CD4-positive, alpha-beta memory T cell (primary cell): ENCODE measurements around the gene SHC3. TPM values are rescaled to one million over a fixed set of nuclear protein-coding genes. Genes with fewer than 3 reads are reported as not detected.

Source experiments
- CTCF ChIA-PET: fragments of 350-600 bp; sonication (Branson Sonifier 250); formaldehyde crosslinking; loops from one replicate; lab custom pipeline; 2021; ENCODE audit warnings: inconsistent platforms; ENCODE audit not compliant: partially characterized antibody; lab: Charles Lee
- POLR2A ChIA-PET: fragments of 350-600 bp; sonication (Branson Sonifier 250); formaldehyde crosslinking; loops from one replicate; lab custom pipeline; 2021; ENCODE audit not compliant: partially characterized antibody; lab: Charles Lee
- DNase-seq, 5 donors: peaks; one replicate each; pipeline versions ENCODE4 v3.0.0 to v3.0.0-alpha.2; 2020 to 2022; ENCODE audit warnings: mixed read lengths in 1 of 5
- H3K27ac ChIP-seq: one replicate; pipeline ENCODE4 v1.7.0; 2013; ENCODE audit warnings: low read depth, low read length
- H3K27me3 ChIP-seq: 2 replicates; pipeline ENCODE4 v1.7.0; 2013; ENCODE audit warnings: mild to moderate bottlenecking, low read length, moderate library complexity; ENCODE audit not compliant: insufficient read depth
- H3K36me3 ChIP-seq: 2 replicates; pipeline ENCODE4 v1.7.0; 2013; ENCODE audit warnings: mild to moderate bottlenecking, low read length, moderate library complexity; ENCODE audit not compliant: insufficient read depth
- H3K4me1 ChIP-seq: 2 replicates; pipeline ENCODE4 v1.7.0; 2013; ENCODE audit warnings: mild to moderate bottlenecking, low read length, moderate library complexity; ENCODE audit not compliant: insufficient read depth
- H3K4me3 ChIP-seq, 2 donors: one replicate each; pipeline ENCODE4 v1.7.0; 2013; ENCODE audit warnings: low read length in 2 of 2, mild to moderate bottlenecking in 1 of 2
- H3K9me3 ChIP-seq, 2 donors: one replicate each; pipeline ENCODE4 v1.7.0; 2013; ENCODE audit warnings: low read length in 2 of 2, control low read depth in 1 of 2; ENCODE audit not compliant: control insufficient read depth in 1 of 2
- H3K27ac Mint-ChIP-seq, 7 donors: one replicate each; pipeline ENCODE4 v1.8.0; 2020 to 2021; ENCODE audit warnings: mixed read lengths in 7 of 7, mild to moderate bottlenecking in 6 of 7, inconsistent platforms in 3 of 7, moderate library complexity in 3 of 7
- H3K27me3 Mint-ChIP-seq, 2 donors: one replicate each; pipeline ENCODE4 v1.8.0; 2020 to 2021; ENCODE audit warnings: mixed read lengths in 2 of 2
- H3K36me3 Mint-ChIP-seq, 2 donors: one replicate each; pipeline ENCODE4 v1.8.0; 2020 to 2021; ENCODE audit warnings: mixed read lengths in 2 of 2, inconsistent platforms in 1 of 2, mild to moderate bottlenecking in 1 of 2
- H3K4me1 Mint-ChIP-seq, 4 donors: one replicate each; pipeline ENCODE4 v1.8.0; 2020 to 2021; ENCODE audit warnings: mixed read lengths in 4 of 4, mild to moderate bottlenecking in 1 of 4
- H3K4me3 Mint-ChIP-seq, 8 donors: one replicate each; pipeline ENCODE4 v1.8.0; 2020 to 2021; ENCODE audit warnings: mixed read lengths in 8 of 8, mild to moderate bottlenecking in 7 of 8, moderate library complexity in 6 of 8, inconsistent platforms in 3 of 8
- H3K9me3 Mint-ChIP-seq, 8 donors: one replicate each; pipeline ENCODE4 v1.8.0; 2020 to 2021; ENCODE audit warnings: mixed read lengths in 8 of 8, mild to moderate bottlenecking in 5 of 8, inconsistent platforms in 3 of 8, moderate library complexity in 1 of 8
- intact Hi-C: fragments of 100-400 bp; cut with micrococcal nuclease; formaldehyde crosslinking; loops from one replicate; pipeline ENCODE4 v1.15.1; 2023
- polyA plus RNA-seq, 2 donors: library from polyadenylated mRNA; unstranded; fragments of 300-500 nt; fragmentation: Illumina TruSeq; gene quantifications; one replicate each; pipeline ENCODE4 v1.2.3, GENCODE V29; 2021
- total RNA-seq, 2 experiments: library from RNA; stranded (reverse); gene quantifications; one replicate each; pipeline ENCODE4 v1.2.3, GENCODE V29; 2021

SHC3 gene
- total and polyA plus RNA-seq, 4 experiments from 2014 or later = 0.06 TPM; not detected in 3

DNA sequence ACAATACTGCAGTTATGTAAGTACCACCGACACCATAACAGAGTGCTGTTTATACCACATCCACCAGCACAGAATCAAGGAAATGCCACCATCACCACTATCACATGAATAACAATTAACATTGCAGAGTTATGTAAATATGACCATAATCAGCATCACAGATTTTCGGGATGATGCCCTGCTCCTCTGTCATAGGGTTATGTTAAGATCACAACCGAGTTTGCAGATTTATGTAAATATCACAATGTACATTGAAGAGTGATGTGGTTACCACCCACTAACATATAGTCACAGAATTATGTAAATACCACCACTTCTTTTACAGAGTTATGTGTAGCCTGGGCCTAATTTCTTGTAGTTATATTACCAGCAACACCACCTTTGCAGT lies 61.8 kb downstream of the SHC3 start:
- H3K36me3 Mint-ChIP-seq = no peaks in the 10 kb centered on the region
- peaks cover 12 to 25% of the 10 kb centered on the region in 2 donors for H3K27me3 Mint-ChIP-seq
- POLR2A ChIA-PET = no interaction called here

DNA sequence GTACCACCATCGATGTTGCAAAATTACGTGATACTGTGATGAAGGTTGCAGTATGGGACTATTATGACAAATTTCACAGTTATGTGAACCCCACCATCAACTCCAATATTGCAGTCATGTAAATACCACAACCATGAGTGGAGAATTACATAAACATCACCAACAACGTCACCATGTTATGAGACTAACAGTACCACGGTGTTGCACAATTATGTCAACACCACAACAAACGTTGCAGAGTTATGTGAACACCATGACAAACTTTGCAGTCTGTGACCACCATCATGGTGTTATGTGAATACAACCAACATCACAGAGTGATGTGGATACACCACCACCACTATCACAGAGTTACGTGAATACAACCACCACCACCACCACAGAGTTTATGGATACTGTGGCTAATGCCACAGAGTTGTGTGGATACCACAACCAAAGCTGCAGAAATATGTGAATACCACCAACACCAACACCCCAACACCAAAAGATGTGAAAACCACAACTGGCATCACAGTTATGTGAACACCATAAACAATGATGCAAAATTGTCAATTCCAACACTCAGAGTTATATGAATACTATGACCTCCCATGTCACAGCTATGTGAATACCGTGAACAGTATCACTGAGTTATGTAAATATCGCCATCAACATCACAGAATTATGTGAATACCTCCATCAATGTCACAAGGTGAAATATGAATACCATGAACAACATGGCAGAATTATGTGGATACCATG lies 62.4 kb downstream of the SHC3 start:
- Histone ChIP-seq H3K4me1 (no peaks in the 10 kb centered on the region), H3K4me3 (no peak overlapping the region), H3K27ac (no peak overlapping the region), H3K9me3 (no peaks in the 10 kb centered on the region), H3K27me3 (no peaks in the 10 kb centered on the region), H3K36me3 (no peaks in the 10 kb centered on the region)
- H3K4me3 Mint-ChIP-seq = no peak overlapping the region
- CTCF ChIA-PET = no interaction called here
- no peak overlapping the region for H3K27ac Mint-ChIP-seq
- POLR2A ChIA-PET = no interaction called here
- no peaks in the 10 kb centered on the region for H3K4me1 Mint-ChIP-seq
- peaks cover 0 to 4% (median 2%) of the 10 kb centered on the region in 8 donors for H3K9me3 Mint-ChIP-seq
- no peaks in the 10 kb centered on the region for H3K36me3 Mint-ChIP-seq
- intact Hi-C loops = no loop called here
- no peak for DNase-seq
- peaks cover 12 to 23% of the 10 kb centered on the region in 2 donors for H3K27me3 Mint-ChIP-seq

More for the DNA sequence above, 61.8 kb downstream of the SHC3 start:
- intact Hi-C loops = no loop called here
- DNase-seq = no peak
- no peak overlapping the region for H3K4me3 Mint-ChIP-seq
- Histone ChIP-seq H3K36me3 (no peaks in the 10 kb centered on the region), H3K4me1 (no peaks in the 10 kb centered on the region), H3K9me3 (no peaks in the 10 kb centered on the region), H3K27ac (no peak overlapping the region), H3K4me3 (no peak overlapping the region), H3K27me3 (no peaks in the 10 kb centered on the region)
- H3K9me3 Mint-ChIP-seq = peaks cover 0 to 4% (median 2%) of the 10 kb centered on the region in 8 donors
- H3K27ac Mint-ChIP-seq = no peak overlapping the region
- CTCF ChIA-PET = no interaction called here
- no peaks in the 10 kb centered on the region for H3K4me1 Mint-ChIP-seq

- ChIA-PET CTCF (no interaction called here), POLR2A (no interaction called here)
- Histone ChIP-seq H3K4me1 (no peaks in the 10 kb centered on the region), H3K9me3 (no peaks in the 10 kb centered on the region), H3K4me3 (no peak overlapping the region), H3K27me3 (no peaks in the 10 kb centered on the region), H3K36me3 (no peaks in the 10 kb centered on the region), H3K27ac (no peak overlapping the region)
- peaks cover 10 to 22% of the 10 kb centered on the region in 2 donors for H3K27me3 Mint-ChIP-seq
- H3K36me3 Mint-ChIP-seq = no peaks in the 10 kb centered on the region
- no peak for DNase-seq
- peaks cover 0 to 4% (median 1%) of the 10 kb centered on the region in 8 donors for H3K9me3 Mint-ChIP-seq
- intact Hi-C loops = no loop called here
- no peak overlapping the region for H3K4me3 Mint-ChIP-seq
- no peak overlapping the region for H3K27ac Mint-ChIP-seq
- H3K4me1 Mint-ChIP-seq = no peaks in the 10 kb centered on the region
Measured at GRCh38 chr9:89115426-89115825, 63.2 kb downstream of the SHC3 start.

- Mint-ChIP-seq H3K4me1 (no peaks in the 10 kb centered on the region), H3K27me3 (peaks cover 10 to 22% of the 10 kb centered on the region in 2 donors), H3K36me3 (no peaks in the 10 kb centered on the region), H3K9me3 (peaks cover 0 to 4% (median 1%) of the 10 kb centered on the region in 8 donors), H3K27ac (no peak overlapping the region), H3K4me3 (no peak overlapping the region)
- DNase-seq = no peak
- ChIA-PET POLR2A (no interaction called here), CTCF (no interaction called here)
- intact Hi-C loops = no loop called here
- Histone ChIP-seq H3K4me1 (no peaks in the 10 kb centered on the region), H3K4me3 (no peak overlapping the region), H3K27ac (no peak overlapping the region), H3K9me3 (no peaks in the 10 kb centered on the region), H3K36me3 (no peaks in the 10 kb centered on the region), H3K27me3 (no peaks in the 10 kb centered on the region)
Measured at GRCh38 chr9:89114741-89115140, 63.9 kb downstream of the SHC3 start.

- Histone ChIP-seq H3K9me3 (no peaks in the 10 kb centered on the region), H3K36me3 (no peaks in the 10 kb centered on the region), H3K4me3 (no peak overlapping the region), H3K27me3 (no peaks in the 10 kb centered on the region), H3K27ac (no peak overlapping the region), H3K4me1 (no peaks in the 10 kb centered on the region)
- POLR2A ChIA-PET = no interaction called here
- Mint-ChIP-seq H3K36me3 (no peaks in the 10 kb centered on the region), H3K4me1 (no peaks in the 10 kb centered on the region), H3K27ac (no peak overlapping the region), H3K27me3 (peaks cover 10 to 22% of the 10 kb centered on the region in 2 donors), H3K9me3 (peaks cover 0 to 2% (median 2%) of the 10 kb centered on the region in 8 donors), H3K4me3 (no peak overlapping the region)
- CTCF ChIA-PET = no interaction called here
- DNase-seq = no peak
- intact Hi-C loops = no loop called here
Measured at GRCh38 chr9:89113851-89114250, 64.8 kb downstream of the SHC3 start.

- intact Hi-C loops = no loop called here
- H3K36me3 Mint-ChIP-seq = no peaks in the 10 kb centered on the region
- ChIA-PET POLR2A (no interaction called here), CTCF (no interaction called here)
- H3K4me3 Mint-ChIP-seq = no peak overlapping the region
- no peaks in the 10 kb centered on the region for H3K4me1 Mint-ChIP-seq
- H3K27ac Mint-ChIP-seq = no peak overlapping the region
- Histone ChIP-seq H3K36me3 (no peaks in the 10 kb centered on the region), H3K27ac (no peak overlapping the region), H3K4me3 (no peak overlapping the region), H3K4me1 (no peaks in the 10 kb centered on the region), H3K27me3 (no peaks in the 10 kb centered on the region), H3K9me3 (no peaks in the 10 kb centered on the region)
- peaks cover 12 to 27% of the 10 kb centered on the region in 2 donors for H3K27me3 Mint-ChIP-seq
- DNase-seq = no peak
- H3K9me3 Mint-ChIP-seq = peaks cover 0 to 2% (median 0%) of the 10 kb centered on the region in 8 donors
Measured at GRCh38 chr9:89112243-89112642, 66.4 kb downstream of the SHC3 start.

DNA sequence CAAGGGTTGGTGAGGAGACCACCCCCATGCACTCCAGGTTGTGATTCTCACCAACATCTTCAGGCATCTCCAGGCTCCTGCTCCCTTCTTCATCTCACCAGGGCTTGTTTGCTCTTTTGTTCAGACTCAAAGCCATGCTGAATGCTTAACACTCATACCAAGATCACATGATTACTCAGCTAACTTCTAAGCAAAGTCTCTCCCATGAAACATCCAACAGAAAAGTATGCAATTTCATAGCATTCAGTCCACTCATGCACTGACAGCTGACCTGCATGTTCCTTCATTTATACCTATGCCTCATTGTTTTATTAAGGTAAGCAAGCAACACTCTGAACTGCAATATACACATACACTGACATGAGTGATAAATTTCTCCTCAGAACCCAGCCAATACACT lies 69.0 kb downstream of the SHC3 start:
- Mint-ChIP-seq H3K27ac (no peak overlapping the region), H3K4me3 (no peak overlapping the region), H3K9me3 (peaks cover 0 to 2% (median 0%) of the 10 kb centered on the region in 8 donors), H3K4me1 (no peaks in the 10 kb centered on the region), H3K27me3 (peaks cover 8 to 23% of the 10 kb centered on the region in 2 donors), H3K36me3 (no peaks in the 10 kb centered on the region)
- no peak overlapping the region for H3K27ac ChIP-seq
- DNase-seq = no peak
- CTCF ChIA-PET = no interaction called here
- intact Hi-C loops = no loop called here
- POLR2A ChIA-PET = interaction anchor here (0.7 kb wide), 1 partner anchor 1763 kb away, joined by 3 read pairs; no protein-coding TSS in a partner anchor
- no peaks in the 10 kb centered on the region for H3K36me3 ChIP-seq
- H3K4me1 ChIP-seq = no peaks in the 10 kb centered on the region
- H3K4me3 ChIP-seq = no peak overlapping the region
- no peaks in the 10 kb centered on the region for H3K27me3 ChIP-seq
- no peaks in the 10 kb centered on the region for H3K9me3 ChIP-seq
